Hematopoietic multipotent progenitor cell treated with erythropoietin and hydrocortisone succinate and interleukin-3 and kit ligand, for 8 days (in vitro differentiated cells): ENCODE measurements around the gene GP1BA.

Source experiments
- DNase-seq: peaks from one replicate; pipeline ENCODE4 v3.0.0-alpha.2; 2015

GP1BA gene

GRCh38 chr17:4931963-4932362, at the start of gene GP1BA:
GP1BA (plus strand) TSS chr17:4932277; CDS start chr17:4932605, 328 bp downstream.
- DNase-seq, result peak; percentile 12

- no peak for DNase-seq
Measured at GRCh38 chr17:4884489-4884888, 47.6 kb upstream of the GP1BA start.

DNA sequence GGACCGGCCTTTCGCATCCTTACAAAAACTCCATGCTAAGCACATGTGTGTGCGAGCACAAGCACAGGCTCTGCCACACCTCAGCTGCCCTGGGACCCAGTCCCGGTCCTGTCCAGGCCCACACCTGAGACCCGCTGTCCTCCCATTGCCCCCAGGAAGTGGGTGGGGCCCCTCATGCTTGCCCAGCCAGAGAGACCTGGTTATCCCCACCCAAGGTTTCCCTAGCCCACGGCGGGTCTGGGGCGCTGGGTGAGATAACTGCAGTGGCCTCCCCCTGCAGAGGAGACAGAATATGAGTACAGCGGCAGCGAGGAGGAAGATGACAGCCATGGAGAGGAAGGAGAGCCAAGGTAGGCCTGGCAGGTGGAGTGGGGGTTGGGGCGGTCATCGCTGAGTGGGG, 45.2 kb upstream of the GP1BA start:
- DNase-seq, result no peak

GRCh38 chr17:4887581-4887980, 44.5 kb upstream of the GP1BA start:
- no peak for DNase-seq

DNA sequence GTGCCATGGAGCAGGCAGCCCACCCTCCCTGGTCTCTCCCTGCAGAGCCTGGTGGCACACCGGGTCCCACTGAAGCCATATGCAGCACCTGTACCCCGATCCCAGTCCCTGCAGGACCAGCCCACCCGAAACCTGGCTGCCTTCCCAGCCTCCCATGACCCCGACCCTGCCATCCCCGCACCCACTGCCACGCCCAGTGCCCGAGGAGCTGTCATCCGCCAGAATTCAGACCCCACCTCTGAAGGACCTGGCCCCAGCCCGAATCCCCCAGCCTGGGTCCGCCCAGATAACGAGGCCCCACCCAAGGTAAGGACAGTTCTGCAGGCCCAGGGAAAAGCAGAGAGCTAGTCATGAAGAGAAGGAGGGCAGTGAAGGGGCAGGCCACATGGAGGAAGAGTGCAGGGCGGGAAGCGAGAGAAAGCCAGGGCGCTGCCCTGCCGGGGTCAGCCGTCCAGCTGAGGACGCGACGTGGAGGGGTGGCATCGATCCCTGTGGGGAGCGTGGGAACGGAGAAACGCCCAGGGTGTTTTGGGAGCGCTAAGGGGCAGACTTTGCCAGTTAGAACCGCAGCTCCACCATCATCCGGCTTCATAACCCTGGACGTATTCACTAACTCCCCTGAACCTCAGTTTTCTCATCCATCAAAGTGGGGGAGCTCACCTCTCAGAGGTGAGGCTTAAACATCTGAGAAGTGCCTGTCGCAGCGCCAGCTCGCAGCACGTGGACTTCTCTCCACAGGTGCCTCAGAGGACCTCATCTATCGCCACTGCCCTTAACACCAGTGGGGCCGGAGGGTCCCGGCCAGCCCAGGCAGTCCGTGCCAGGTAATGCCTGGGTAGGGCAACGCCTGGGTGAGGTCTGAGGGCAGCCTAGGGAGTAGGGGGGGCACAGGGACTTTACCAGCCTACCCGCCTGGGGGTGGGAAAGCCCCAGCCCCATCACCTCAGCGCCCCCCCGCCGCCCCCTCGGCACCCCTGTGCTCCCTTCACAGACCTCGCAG, 40.4 kb upstream of the GP1BA start:
- peak; percentile 71 for DNase-seq

DNA sequence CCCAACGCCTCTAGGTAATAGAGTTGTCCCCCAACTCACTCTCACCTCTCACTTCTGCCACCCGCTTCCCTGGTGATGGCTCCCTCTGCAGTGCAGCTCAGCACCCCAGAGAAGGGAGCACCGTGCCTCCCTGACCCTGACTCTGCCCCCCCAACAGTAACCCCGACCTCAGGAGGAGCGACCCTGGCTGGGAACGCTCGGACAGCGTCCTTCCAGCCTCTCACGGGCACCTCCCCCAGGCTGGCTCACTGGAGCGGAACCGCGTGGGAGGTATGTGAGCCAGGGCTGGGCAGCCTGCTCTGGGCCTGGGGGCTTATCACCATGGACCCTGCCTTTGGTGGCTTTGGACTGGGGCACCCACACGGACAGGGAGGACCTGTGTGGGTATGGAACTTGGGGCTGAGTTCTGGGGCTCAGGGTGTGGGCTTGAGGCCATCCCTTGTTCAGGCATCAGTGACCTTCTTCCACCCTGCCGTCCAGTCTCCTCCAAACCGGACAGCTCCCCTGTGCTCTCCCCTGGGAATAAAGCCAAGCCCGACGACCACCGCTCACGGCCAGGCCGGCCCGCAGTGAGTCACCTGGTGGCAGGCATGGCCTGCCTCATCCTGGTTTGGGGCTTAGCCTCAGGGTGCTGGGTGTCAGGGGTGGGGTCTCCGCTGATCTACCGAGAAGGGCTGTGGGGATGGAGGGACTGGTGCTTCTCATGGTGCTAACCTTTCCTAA, 39.4 kb upstream of the GP1BA start:
- DNase-seq, result no peak

DNA sequence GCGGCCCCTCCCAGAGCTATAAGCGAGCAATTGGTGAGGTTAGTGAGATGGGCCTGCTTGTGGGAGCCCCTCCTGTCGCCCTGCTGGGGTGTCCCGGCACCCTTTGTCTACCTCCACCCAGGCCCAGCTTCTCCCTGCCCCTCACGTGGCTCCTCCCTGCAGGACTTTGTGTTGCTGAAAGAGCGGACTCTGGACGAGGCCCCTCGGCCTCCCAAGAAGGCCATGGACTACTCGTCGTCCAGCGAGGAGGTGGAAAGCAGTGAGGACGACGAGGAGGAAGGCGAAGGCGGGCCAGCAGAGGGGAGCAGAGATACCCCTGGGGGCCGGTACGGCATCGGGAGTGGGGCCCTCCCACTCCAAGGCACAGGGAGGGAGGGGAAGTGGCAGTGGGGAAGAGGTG, 38.8 kb upstream of the GP1BA start:
- DNase-seq, result no peak

GRCh38 chr17:4893721-4894560, 38.1 kb upstream of the GP1BA start:
- DNase-seq, result no peak

DNA sequence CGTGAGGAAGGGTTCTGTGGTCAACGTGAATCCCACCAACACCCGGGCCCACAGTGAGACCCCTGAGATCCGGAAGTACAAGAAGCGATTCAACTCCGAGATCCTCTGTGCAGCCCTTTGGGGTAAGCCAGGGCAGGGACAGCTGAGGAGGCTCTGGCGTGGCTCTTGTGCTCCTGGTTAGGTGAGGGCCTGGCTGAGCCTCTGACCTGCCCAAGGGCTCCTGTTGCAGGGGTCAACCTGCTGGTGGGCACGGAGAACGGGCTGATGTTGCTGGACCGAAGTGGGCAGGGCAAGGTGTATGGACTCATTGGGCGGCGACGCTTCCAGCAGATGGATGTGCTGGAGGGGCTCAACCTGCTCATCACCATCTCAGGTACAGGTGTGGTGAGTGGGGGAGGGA, 37.0 kb upstream of the GP1BA start:
- no peak for DNase-seq

DNA sequence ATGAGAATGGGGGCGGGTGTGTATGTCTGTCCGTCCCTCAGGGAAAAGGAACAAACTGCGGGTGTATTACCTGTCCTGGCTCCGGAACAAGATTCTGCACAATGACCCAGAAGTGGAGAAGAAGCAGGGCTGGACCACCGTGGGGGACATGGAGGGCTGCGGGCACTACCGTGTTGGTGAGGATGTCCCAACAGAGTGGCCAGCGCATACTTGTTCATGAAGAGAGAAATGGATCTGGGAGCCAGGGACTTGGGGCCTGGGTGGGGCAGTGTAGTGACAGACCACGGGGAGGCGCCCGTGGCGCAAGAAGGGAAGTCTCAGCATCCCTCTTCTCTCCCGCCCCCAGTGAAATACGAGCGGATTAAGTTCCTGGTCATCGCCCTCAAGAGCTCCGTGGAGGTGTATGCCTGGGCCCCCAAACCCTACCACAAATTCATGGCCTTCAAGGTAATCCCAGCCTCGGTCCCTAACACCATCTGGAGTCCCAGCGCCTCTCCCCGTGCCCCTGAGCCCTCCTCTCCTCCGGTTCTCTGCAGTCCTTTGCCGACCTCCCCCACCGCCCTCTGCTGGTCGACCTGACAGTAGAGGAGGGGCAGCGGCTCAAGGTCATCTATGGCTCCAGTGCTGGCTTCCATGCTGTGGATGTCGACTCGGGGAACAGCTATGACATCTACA, 36.3 kb upstream of the GP1BA start:
- no peak for DNase-seq

- no peak for DNase-seq
Measured at GRCh38 chr17:4896332-4897197, 35.5 kb upstream of the GP1BA start.

DNA sequence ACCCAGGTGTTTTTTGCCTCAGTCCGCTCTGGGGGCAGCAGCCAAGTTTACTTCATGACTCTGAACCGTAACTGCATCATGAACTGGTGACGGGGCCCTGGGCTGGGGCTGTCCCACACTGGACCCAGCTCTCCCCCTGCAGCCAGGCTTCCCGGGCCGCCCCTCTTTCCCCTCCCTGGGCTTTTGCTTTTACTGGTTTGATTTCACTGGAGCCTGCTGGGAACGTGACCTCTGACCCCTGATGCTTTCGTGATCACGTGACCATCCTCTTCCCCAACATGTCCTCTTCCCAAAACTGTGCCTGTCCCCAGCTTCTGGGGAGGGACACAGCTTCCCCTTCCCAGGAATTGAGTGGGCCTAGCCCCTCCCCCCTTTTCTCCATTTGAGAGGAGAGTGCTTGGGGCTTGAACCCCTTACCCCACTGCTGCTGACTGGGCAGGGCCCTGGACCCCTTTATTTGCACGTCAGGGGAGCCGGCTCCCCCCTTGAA, 34.8 kb upstream of the GP1BA start:
- no peak for DNase-seq

- DNase-seq, result no peak
Measured at GRCh38 chr17:4897785-4898184, 34.3 kb upstream of the GP1BA start.

GRCh38 chr17:4898351-4898750, 33.7 kb upstream of the GP1BA start:
- DNase-seq, result no peak

- DNase-seq, result no peak
Measured at GRCh38 chr17:4898927-4899326, 33.1 kb upstream of the GP1BA start.

DNA sequence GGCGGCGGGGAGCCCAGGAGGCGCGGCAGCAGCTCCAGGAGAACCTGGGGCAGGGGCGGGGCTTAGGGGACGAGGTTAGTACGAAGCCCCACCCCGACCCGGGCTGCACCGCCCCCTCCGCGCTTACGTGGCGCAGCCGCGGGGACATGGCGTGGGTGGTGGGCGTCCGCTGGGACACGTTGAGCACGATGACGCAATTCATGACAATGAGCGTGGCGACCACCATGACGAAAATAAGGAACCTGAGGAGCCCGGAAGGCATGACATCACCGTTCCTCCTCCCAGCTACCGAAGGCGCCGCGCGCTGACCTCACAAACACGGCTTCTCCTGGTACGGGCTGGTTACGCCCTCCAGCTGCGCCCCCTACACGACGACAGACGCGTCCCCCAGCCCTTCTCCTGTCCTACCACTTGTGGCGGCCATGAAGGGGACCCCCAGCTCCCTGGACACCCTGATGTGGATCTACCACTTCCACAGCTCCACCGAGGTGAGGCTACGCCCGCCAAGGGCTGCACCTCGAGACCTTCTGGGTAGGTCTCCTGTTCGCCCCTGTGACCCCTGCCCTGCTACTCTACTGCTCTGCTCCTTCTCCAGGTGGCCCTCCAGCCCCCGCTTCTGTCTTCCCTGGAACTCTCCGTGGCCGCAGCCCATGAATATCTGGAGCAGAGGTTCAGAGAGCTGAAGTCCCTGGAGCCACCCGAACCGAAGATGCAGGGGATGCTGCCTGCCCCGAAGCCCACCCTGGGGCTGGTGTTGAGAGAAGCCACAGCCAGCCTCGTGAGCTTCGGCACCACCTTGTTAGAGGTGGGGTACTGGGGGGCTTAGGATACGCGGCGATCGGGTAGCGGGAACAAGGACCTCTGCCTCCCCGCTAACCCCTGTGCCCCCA, 32.5 kb upstream of the GP1BA start, which contains the start of gene C17orf107:
Gene C17orf107, plus strand, starts transcription at position 196 of the 890 bp plus-strand sequence. Its CDS starts 227 bp downstream, at position 423.
- DNase-seq, result peak; percentile 60

DNA sequence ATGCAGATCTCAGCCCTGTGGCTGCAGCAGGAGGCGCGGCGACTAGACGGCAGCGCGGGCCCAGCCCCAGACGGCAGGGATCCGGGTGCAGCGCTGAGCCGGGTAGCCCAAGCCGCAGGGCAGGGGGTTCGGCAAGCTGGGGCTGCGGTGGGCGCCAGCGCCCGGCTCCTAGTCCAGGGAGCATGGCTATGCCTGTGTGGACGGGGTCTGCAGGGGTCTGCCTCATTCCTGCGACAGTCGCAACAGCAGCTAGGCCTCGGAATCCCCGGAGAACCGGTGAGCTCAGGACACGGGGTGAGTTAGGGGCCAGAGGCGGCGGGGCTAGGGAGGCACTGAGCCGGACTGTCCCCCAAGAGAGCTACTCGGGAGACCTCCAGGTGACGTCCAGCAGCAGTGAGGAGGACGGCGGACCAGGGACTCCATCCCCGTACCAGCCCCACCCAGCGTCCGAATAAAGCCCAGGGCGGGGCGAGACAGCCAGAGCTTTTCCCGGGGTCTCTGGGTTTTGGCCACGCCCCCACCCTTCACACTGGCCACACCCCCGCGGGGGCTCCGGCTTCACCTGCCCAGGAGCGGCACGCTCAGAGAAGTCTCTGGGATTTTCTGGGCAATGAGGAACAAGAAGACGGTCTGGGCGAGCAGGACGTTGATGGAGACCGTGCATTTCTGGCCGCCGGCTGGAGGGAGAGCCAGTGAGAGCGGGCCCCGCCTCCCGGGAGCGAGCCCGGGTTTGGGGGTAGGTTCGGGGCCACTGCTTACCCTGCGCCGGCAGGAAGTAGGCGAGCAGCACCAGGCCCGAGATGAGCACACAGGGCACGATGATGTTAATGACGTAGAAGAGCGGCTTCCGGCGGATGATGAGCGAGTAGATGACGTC, 31.6 kb upstream of the GP1BA start:
- DNase-seq, result peak; percentile 26

GRCh38 chr17:4901108-4901647, 30.9 kb upstream of the GP1BA start:
- no peak for DNase-seq
